Neural progenitor cell (in vitro differentiated cells): ENCODE measurements around the gene COX10.
"Not testable (repeated sequence)": the region's sequence is repeated elsewhere in the genome, so short reads cannot be mapped to it uniquely, and the experiment has no call there.

Source experiments
- EZH2 ChIP-seq: fragments of 200-600 bp; sonication (generic); IDR thresholded peaks from 2 replicates; pipeline ENCODE4 v1.6.1; 2017; ENCODE audit warnings: antibody characterized with exemption, mild to moderate bottlenecking, moderate library complexity
- TF ChIP-seq, protein P1 (sequence below): fragments of 200-600 bp; sonication (generic); IDR thresholded peaks from 2 replicates; pipeline ENCODE4 v1.5.1; 2017; ENCODE audit warnings: antibody characterized with exemption, mild to moderate bottlenecking

- TF ChIP-seq, protein P1, sequence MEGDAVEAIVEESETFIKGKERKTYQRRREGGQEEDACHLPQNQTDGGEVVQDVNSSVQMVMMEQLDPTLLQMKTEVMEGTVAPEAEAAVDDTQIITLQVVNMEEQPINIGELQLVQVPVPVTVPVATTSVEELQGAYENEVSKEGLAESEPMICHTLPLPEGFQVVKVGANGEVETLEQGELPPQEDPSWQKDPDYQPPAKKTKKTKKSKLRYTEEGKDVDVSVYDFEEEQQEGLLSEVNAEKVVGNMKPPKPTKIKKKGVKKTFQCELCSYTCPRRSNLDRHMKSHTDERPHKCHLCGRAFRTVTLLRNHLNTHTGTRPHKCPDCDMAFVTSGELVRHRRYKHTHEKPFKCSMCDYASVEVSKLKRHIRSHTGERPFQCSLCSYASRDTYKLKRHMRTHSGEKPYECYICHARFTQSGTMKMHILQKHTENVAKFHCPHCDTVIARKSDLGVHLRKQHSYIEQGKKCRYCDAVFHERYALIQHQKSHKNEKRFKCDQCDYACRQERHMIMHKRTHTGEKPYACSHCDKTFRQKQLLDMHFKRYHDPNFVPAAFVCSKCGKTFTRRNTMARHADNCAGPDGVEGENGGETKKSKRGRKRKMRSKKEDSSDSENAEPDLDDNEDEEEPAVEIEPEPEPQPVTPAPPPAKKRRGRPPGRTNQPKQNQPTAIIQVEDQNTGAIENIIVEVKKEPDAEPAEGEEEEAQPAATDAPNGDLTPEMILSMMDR, result not testable (repeated sequence)
- not testable (repeated sequence) for TF ChIP-seq EZH2
Observed at GRCh38 chr17:14182084-14182483, 112.8 kb downstream of the COX10 start.
